IMR-90 (cell line): ENCODE data around the gene PSAP. TPM values are rescaled to one million over a fixed set of nuclear protein-coding genes. Genes with fewer than 3 reads are reported as not detected.

Source experiments
- ATAC-seq: fragments of 200-7000 bp; cut with Tn5 transposase; 2 replicates; pipeline ENCODE4 v1.9.1; 2020; ENCODE audit warnings: low read depth, mild to moderate bottlenecking, moderate library complexity
- BruUV-seq: library from RNA; stranded (reverse); fragments of 400-500 nt; replicated peaks from 2 replicates; lab custom pipeline; 2021; lab: Mats Ljungman, UMichigan
- CTCF ChIA-PET: fragments of 300-600 bp; formaldehyde crosslinking; extraction: SDS; loops from one replicate; lab custom pipeline; 2021; ENCODE audit warnings: antibody characterized with exemption; lab: Yijun Ruan, JAX
- POLR2A ChIA-PET: fragments of 300-600 bp; sonication (Branson Sonifier 250); formaldehyde crosslinking; loops from one replicate; lab custom pipeline; 2022; ENCODE audit warnings: antibody characterized with exemption; ENCODE audit not compliant: unreplicated experiment; lab: Charles Lee
- DNase-seq: peaks from one replicate; pipeline ENCODE4 v3.0.0; 2013
- H2AFZ ChIP-seq: replicated peaks from 2 replicates; pipeline ENCODE3; 2013; ENCODE audit warnings: low read length, mild to moderate bottlenecking; ENCODE audit not compliant: poor library complexity
- H2AK5ac ChIP-seq: 2 replicates; pipeline ENCODE4 v1.6.1; 2013; ENCODE audit warnings: low read depth, low read length, inconsistent platforms
- H2AK9ac ChIP-seq: replicated peaks from 2 replicates; pipeline ENCODE3; 2013; ENCODE audit warnings: mild to moderate bottlenecking, low read depth, low read length, moderate library complexity; ENCODE audit not compliant: poor library complexity
- H2BK120ac ChIP-seq: 2 replicates; pipeline ENCODE4 v1.6.1; 2013; ENCODE audit warnings: low read depth, low read length, inconsistent platforms
- H2BK15ac ChIP-seq: 3 replicates; pipeline ENCODE4 v1.6.1; 2013; ENCODE audit warnings: low read depth, low read length, inconsistent platforms
- H2BK20ac ChIP-seq: 2 replicates; pipeline ENCODE4 v1.6.1; 2013; ENCODE audit warnings: low read depth, mild to moderate bottlenecking, inconsistent platforms, low read length, moderate library complexity
- H2BK5ac ChIP-seq: 2 replicates; pipeline ENCODE4 v1.6.1; 2013; ENCODE audit warnings: mild to moderate bottlenecking, low read depth, low read length, inconsistent platforms; ENCODE audit not compliant: poor library complexity, severe bottlenecking
- H3K14ac ChIP-seq: replicated peaks from 2 replicates; pipeline ENCODE4 v1.6.1; 2013; ENCODE audit warnings: low read depth, low read length, inconsistent platforms
- H3K18ac ChIP-seq: 2 replicates; pipeline ENCODE4 v1.6.1; 2013; ENCODE audit warnings: low read depth, low read length, control low read depth
- H3K23ac ChIP-seq: 2 replicates; pipeline ENCODE4 v1.6.1; 2013; ENCODE audit warnings: low read depth, low read length, inconsistent platforms
- H3K27ac ChIP-seq: 2 replicates; pipeline ENCODE4 v1.5.1; 2013; ENCODE audit warnings: mild to moderate bottlenecking, control low read depth, low read length; ENCODE audit not compliant: insufficient read depth
- H3K27me3 ChIP-seq: 2 replicates; pipeline ENCODE4 v1.6.1; 2013; ENCODE audit warnings: low read length; ENCODE audit not compliant: control insufficient read depth, insufficient read depth
- H3K36me3 ChIP-seq: 2 replicates; pipeline ENCODE4 v1.6.1; 2013; ENCODE audit warnings: low read length, mixed read lengths; ENCODE audit not compliant: control insufficient read depth, insufficient read depth
- H3K4ac ChIP-seq: 2 replicates; pipeline ENCODE4 v1.6.1; 2013; ENCODE audit warnings: low read depth, low read length, inconsistent platforms
- H3K4me1 ChIP-seq: 2 replicates; pipeline ENCODE4 v1.6.1; 2013; ENCODE audit warnings: low read length, mixed read lengths; ENCODE audit not compliant: control insufficient read depth, insufficient read depth
- H3K4me2 ChIP-seq: 2 replicates; pipeline ENCODE4 v1.6.1; 2013; ENCODE audit warnings: low read depth, mild to moderate bottlenecking, control low read depth, low read length, moderate library complexity
- H3K4me3 ChIP-seq: 2 replicates; pipeline ENCODE4 v1.5.1; 2013; ENCODE audit warnings: low read depth, mild to moderate bottlenecking, control low read depth, low read length, moderate library complexity; ENCODE audit not compliant: insufficient read depth
- H3K56ac ChIP-seq: 2 replicates; pipeline ENCODE4 v1.6.1; 2013; ENCODE audit warnings: low read length, inconsistent platforms; ENCODE audit not compliant: insufficient read depth; ENCODE audit errors: extremely low read depth
- H3K79me1 ChIP-seq, 2 experiments: 2 replicates each; pipeline ENCODE4 v1.6.1; 2013; ENCODE audit warnings: low read length in 2 of 2, inconsistent platforms in 1 of 2, low read depth in 1 of 2
- H3K9ac ChIP-seq: 2 replicates; pipeline ENCODE4 v1.6.1; 2013; ENCODE audit warnings: low read depth, low read length, control low read depth
- H3K9me1 ChIP-seq: 2 replicates; pipeline ENCODE4 v1.6.1; 2013; ENCODE audit warnings: low read length, inconsistent platforms; ENCODE audit not compliant: insufficient read depth
- H3K9me3 ChIP-seq: 2 replicates; pipeline ENCODE4 v1.6.1; 2013; ENCODE audit warnings: low read length; ENCODE audit not compliant: control insufficient read depth, insufficient read depth
- H4K20me1 ChIP-seq: 2 replicates; pipeline ENCODE4 v1.6.1; 2013; ENCODE audit warnings: low read length, inconsistent platforms; ENCODE audit not compliant: insufficient read depth
- H4K5ac ChIP-seq: 2 replicates; pipeline ENCODE4 v1.6.1; 2013; ENCODE audit warnings: mild to moderate bottlenecking, low read depth, low read length, control low read depth
- H4K8ac ChIP-seq, 2 experiments: 2 replicates each; pipeline ENCODE4 v1.6.1; 2013; ENCODE audit warnings: low read depth in 2 of 2, low read length in 2 of 2, control low read depth in 1 of 2, inconsistent platforms in 1 of 2
- H4K91ac ChIP-seq: 2 replicates; pipeline ENCODE4 v1.6.1; 2013; ENCODE audit warnings: low read depth, low read length, inconsistent platforms; ENCODE audit not compliant: insufficient read depth
- BHLHE40 ChIP-seq: fragments of 150-350 bp; IDR thresholded peaks from 2 replicates; pipeline ENCODE4 v1.6.1; 2016; ENCODE audit warnings: mild to moderate bottlenecking, low read depth, low read length
- CHD1 ChIP-seq: IDR thresholded peaks from 2 replicates; pipeline ENCODE4 v1.6.1; 2012; ENCODE audit warnings: low read depth, low read length, improper control_type of control experiment
- ELK1 ChIP-seq: fragments of 150-350 bp; IDR thresholded peaks from 2 replicates; pipeline ENCODE4 v1.6.1; 2016; ENCODE audit warnings: low read depth, mild to moderate bottlenecking, low read length, moderate library complexity, borderline replicate concordance
- FOS ChIP-seq: fragments of 150-350 bp; IDR thresholded peaks from 2 replicates; pipeline ENCODE4 v1.6.1; 2016; ENCODE audit warnings: low read depth, low read length
- MAFK ChIP-seq: IDR thresholded peaks from 2 replicates; pipeline ENCODE4 v1.6.1; 2012; ENCODE audit warnings: low read depth, low read length, improper control_type of control experiment
- MAZ ChIP-seq: IDR thresholded peaks from 2 replicates; pipeline ENCODE4 v1.6.1; 2012; ENCODE audit warnings: low read depth, mild to moderate bottlenecking, low read length, improper control_type of control experiment, moderate library complexity, borderline replicate concordance
- MXI1 ChIP-seq: IDR thresholded peaks from 2 replicates; pipeline ENCODE4 v1.6.1; 2012; ENCODE audit warnings: low read depth, mild to moderate bottlenecking, low read length, moderate library complexity, borderline replicate concordance
- POLR2A ChIP-seq: IDR thresholded peaks from 2 replicates; pipeline ENCODE4 v1.6.1; 2012; ENCODE audit warnings: mild to moderate bottlenecking, low read depth, low read length
- RAD21 ChIP-seq: IDR thresholded peaks from 2 replicates; pipeline ENCODE4 v1.6.1; 2012; ENCODE audit warnings: low read length, improper control_type of control experiment
- RCOR1 ChIP-seq: IDR thresholded peaks from 2 replicates; pipeline ENCODE4 v1.6.1; 2012; ENCODE audit warnings: mild to moderate bottlenecking, low read length, improper control_type of control experiment; ENCODE audit not compliant: insufficient replicate concordance
- RFX5 ChIP-seq: IDR thresholded peaks from 2 replicates; pipeline ENCODE4 v1.8.0; 2012; ENCODE audit warnings: low read depth, mild to moderate bottlenecking, low read length, moderate library complexity
- SMC3 ChIP-seq: fragments of 150-350 bp; IDR thresholded peaks from 2 replicates; pipeline ENCODE4 v1.6.1; 2016; ENCODE audit warnings: low read depth, mild to moderate bottlenecking, antibody characterized with exemption, low read length, moderate library complexity
- USF2 ChIP-seq: fragments of 150-350 bp; IDR thresholded peaks from 2 replicates; pipeline ENCODE4 v1.6.1; 2017; ENCODE audit warnings: mild to moderate bottlenecking, antibody characterized with exemption, low read length, low read depth
- WGBS, 2 experiments: methylation state at CpG; one replicate each; pipeline versions ENCODE4 v1.1.5 to v1.1.7; 2013; ENCODE audit warnings: missing lambda C conversion rate in 2 of 2; ENCODE audit not compliant: insufficient read length in 1 of 2; ENCODE audit errors: extremely low coverage in 2 of 2; 5-methylcytosine and 5-hydroxymethylcytosine counted together
- dilution Hi-C: fragments of 300-500 bp; cut with HindIII; formaldehyde crosslinking; loops from one replicate; pipeline ENCODE4 v1.14.3; 2018; ENCODE audit warnings: low sequenced_read_pairs; ENCODE audit not compliant: unreplicated experiment
- in situ Hi-C: fragments of 300-500 bp; cut with MboI; formaldehyde crosslinking; loops from 3 replicates; pipeline ENCODE4 v1.14.3; 2019; ENCODE audit warnings: low sequenced_read_pairs, inconsistent platforms, mixed read lengths
- intact Hi-C: fragments of 100-400 bp; cut with micrococcal nuclease; formaldehyde crosslinking; loops from 2 replicates; pipeline ENCODE4 v1.10.0; 2022
- polyA plus RNA-seq, 3 experiments: library from polyadenylated mRNA; depleted of rRNA; stranded (reverse); fragments of >200 nt; gene quantifications; 2 replicates each; pipeline ENCODE4 v1.2.3, GENCODE V29; 2012; ENCODE audit warnings: low replicate concordance in 1 of 3
- total RNA-seq: library from RNA; depleted of rRNA; stranded (reverse); fragments of >200 nt; gene quantifications from 2 replicates; pipeline ENCODE4 v1.2.3, GENCODE V29; 2012

PSAP gene
- total and polyA plus RNA-seq, 2 of the 4 experiments (the other 2 are of a cell fraction): 216 to 876 TPM

- no peak for TF ChIP-seq FOS
These were observed 83.5 kb downstream of the PSAP start (continued) for GRCh38 chr10:71767420-71768035.

- H2BK15ac ChIP-seq: peak overlapping the region; percentile 96
- no peaks in the 10 kb centered on the region for H3K27me3 ChIP-seq
- 0% methylated on average over 1 of the region's 10 CpGs; no CpG with 5 or more reads in 1 of the 2 experiments for WGBS, 2 experiments
- H3K4ac ChIP-seq: peak overlapping the region; percentile 95
- DNase-seq (peak; percentile 95), ATAC-seq (peak; percentile 87)
- no peaks in the 10 kb centered on the region for H3K9me3 ChIP-seq
- dilution Hi-C loops (no loop called here), in situ Hi-C loops (no loop called here), intact Hi-C loops (loop anchor here (2.0 to 5.0 kb wide), 2 partner anchors 38 to 55 kb away; no protein-coding TSS in a partner anchor)
- CTCF ChIA-PET: interaction anchor here (0.6 to 0.9 kb wide), 2 partner anchors 14 to 105 kb away, joined by 3 read pairs; no protein-coding TSS in a partner anchor
- H3K4me2 ChIP-seq: peak overlapping the region; percentile 24
- peak overlapping the region; percentile 87 for H2BK5ac ChIP-seq
- peaks cover 58% of the 10 kb centered on the region for H3K4me1 ChIP-seq
- H4K8ac ChIP-seq: peak overlapping the region; percentile 54 to 85
- H3K36me3 ChIP-seq: no peaks in the 10 kb centered on the region
- peaks cover 6 to 18% of the 10 kb centered on the region in 2 experiments; a peak in 3 of 4 replicates for H3K79me1 ChIP-seq
- POLR2A ChIA-PET: interaction anchor here (0.7 to 1.0 kb wide), 2 partner anchors 9 to 83 kb away, joined by 3 read pairs; no protein-coding TSS in a partner anchor
- no peaks in the 10 kb centered on the region for H4K20me1 ChIP-seq
- H3K23ac ChIP-seq: peak overlapping the region; percentile 67
- H2AK5ac ChIP-seq: peak overlapping the region; percentile 96
- peak overlapping the region; percentile 83 for H3K27ac ChIP-seq
- peaks cover 32% of the 10 kb centered on the region for H3K9me1 ChIP-seq
- H2BK120ac ChIP-seq: peak overlapping the region; percentile 96
- peak overlapping the region; percentile 0 for H2AFZ ChIP-seq
- H3K9ac ChIP-seq: peak overlapping the region; percentile 16; the same call in 1 of the 2 replicates
- H3K56ac ChIP-seq: peak overlapping the region; percentile 44
- H4K5ac ChIP-seq: peak overlapping the region; percentile 61
- H4K91ac ChIP-seq: peak overlapping the region; percentile 95
- peak overlapping the region; percentile 42 for H2AK9ac ChIP-seq
- H3K4me3 ChIP-seq: no peak overlapping the region
- no TSS peak for BruUV-seq
- peak overlapping the region; percentile 70 for H3K14ac ChIP-seq
- H3K18ac ChIP-seq: peak overlapping the region; percentile 84
- peak overlapping the region; percentile 94 for H2BK20ac ChIP-seq
- no peak for TF ChIP-seq ELK1
- no peak for TF ChIP-seq RAD21
- no peak for TF ChIP-seq MAFK
- TF ChIP-seq USF2: no peak
- TF ChIP-seq MXI1: 0 out of 2 replicates have a peak, but pooled peaks have one; percentile 32
- TF ChIP-seq BHLHE40: peak; percentile 78; the same call in 1 of the 2 replicates
- TF ChIP-seq POLR2A: no peak
- TF ChIP-seq FOS: peak; percentile 85
- TF ChIP-seq RCOR1: peak; percentile 99
- no peak for TF ChIP-seq CHD1
- no peak for TF ChIP-seq RFX5
- peak; percentile 77; the same call in 1 of the 2 replicates for TF ChIP-seq MAZ
- no peak for TF ChIP-seq SMC3
These were observed 84.2 kb downstream of the PSAP start for GRCh38 chr10:71766717-71767419.
